Left ventricle myocardium inferior (tissue), 1 donor: ENCODE measurements around the gene APOBR. TPM values are rescaled to one million over a fixed set of nuclear protein-coding genes. Genes with fewer than 3 reads are reported as not detected.
"Not testable (repeated sequence)": the region's sequence is repeated elsewhere in the genome, so short reads cannot be mapped to it uniquely, and the experiment has no call there.

Experiments
- DNase-seq: peaks from one replicate; pipeline ENCODE4 v3.0.0-alpha.2; 2020
- H3K27ac ChIP-seq: fragments of 200-600 bp; replicated peaks from 2 replicates; pipeline ENCODE4 v1.8.0; 2021
- H3K27me3 ChIP-seq: fragments of 200-600 bp; 2 replicates; pipeline ENCODE4 v1.8.0; 2021; ENCODE audit warnings: low read depth
- H3K36me3 ChIP-seq: fragments of 200-600 bp; 2 replicates; pipeline ENCODE4 v1.8.0; 2021
- H3K4me1 ChIP-seq: fragments of 200-600 bp; 2 replicates; pipeline ENCODE4 v1.8.0; 2021
- H3K4me3 ChIP-seq: fragments of 200-600 bp; 2 replicates; pipeline ENCODE4 v1.8.0; 2021; ENCODE audit warnings: mild to moderate bottlenecking, moderate library complexity
- H3K9me3 ChIP-seq: fragments of 200-600 bp; replicated peaks from 2 replicates; pipeline ENCODE4 v1.8.0; 2021
- CTCF ChIP-seq: fragments of 200-600 bp; IDR thresholded peaks from 2 replicates; pipeline ENCODE4 v1.8.0; 2021; ENCODE audit warnings: antibody characterized with exemption, mild to moderate bottlenecking, borderline replicate concordance
- intact Hi-C: fragments of 100-400 bp; cut with micrococcal nuclease; formaldehyde crosslinking; loops from one replicate; pipeline ENCODE4 v1.11.0; 2022
- total RNA-seq: library from RNA; stranded (reverse); fragmentation: NEBNext Ultra II Directional; extraction: Animal tissue kit (Norgen Biotek cat#: 25700); gene quantifications from one replicate; pipeline ENCODE4 v1.2.1, GENCODE V29; 2021
- donor health status: DM: no; HTN: yes; CAD: no; lungs with severe emphysema.

Gene APOBR
- total RNA-seq, 1 donor from 2014 or later, result 0.38 TPM

- Histone ChIP-seq H3K4me1 (no peaks in the 10 kb centered on the region), H3K9me3 (no peaks in the 10 kb centered on the region), H3K27me3 (no peaks in the 10 kb centered on the region), H3K36me3 (peaks cover 89% of the 10 kb centered on the region), H3K27ac (no peak overlapping the region), H3K4me3 (no peak overlapping the region)
- TF ChIP-seq CTCF, result no peak
- DNase-seq, result no peak
- intact Hi-C loops, result no loop called here
These were observed 15.8 kb upstream of the APOBR start for GRCh38 chr16:28478506-28479180.

GRCh38 chr16:28482026-28482425 is 12.4 kb upstream of the APOBR start:
- Histone ChIP-seq H3K36me3 (peaks cover 73% of the 10 kb centered on the region), H3K27ac (no peak overlapping the region), H3K27me3 (no peaks in the 10 kb centered on the region), H3K4me1 (no peaks in the 10 kb centered on the region), H3K4me3 (no peak overlapping the region), H3K9me3 (no peaks in the 10 kb centered on the region)
- no peak for TF ChIP-seq CTCF
- intact Hi-C loops, result no loop called here
- DNase-seq, result no peak

DNA sequence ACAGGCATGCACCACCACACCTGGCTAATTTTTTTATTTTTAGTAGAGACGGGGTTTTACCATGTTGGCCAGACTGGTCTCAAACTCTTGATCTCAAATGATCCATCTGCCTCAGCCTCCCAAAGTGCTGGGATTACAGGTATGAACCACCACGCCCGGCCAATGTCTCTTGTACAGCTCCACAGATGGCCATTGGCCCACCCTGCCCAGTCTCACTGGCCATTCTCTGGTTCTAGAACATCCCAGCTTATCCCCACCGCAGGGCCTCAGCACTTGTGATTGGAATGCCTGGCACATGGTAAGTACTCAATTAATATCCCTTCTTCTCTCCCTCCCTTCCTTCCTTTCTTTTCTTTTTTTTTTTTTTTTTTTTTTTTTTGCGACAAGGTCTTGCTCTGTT is 11.1 kb upstream of the APOBR start:
- peaks cover 68% of the 10 kb centered on the region for H3K36me3 ChIP-seq
- H3K27me3 ChIP-seq, intact Hi-C loops, H3K4me1 ChIP-seq, H3K27ac ChIP-seq, H3K4me3 ChIP-seq, H3K9me3 ChIP-seq, DNase-seq: not testable (repeated sequence)

DNA sequence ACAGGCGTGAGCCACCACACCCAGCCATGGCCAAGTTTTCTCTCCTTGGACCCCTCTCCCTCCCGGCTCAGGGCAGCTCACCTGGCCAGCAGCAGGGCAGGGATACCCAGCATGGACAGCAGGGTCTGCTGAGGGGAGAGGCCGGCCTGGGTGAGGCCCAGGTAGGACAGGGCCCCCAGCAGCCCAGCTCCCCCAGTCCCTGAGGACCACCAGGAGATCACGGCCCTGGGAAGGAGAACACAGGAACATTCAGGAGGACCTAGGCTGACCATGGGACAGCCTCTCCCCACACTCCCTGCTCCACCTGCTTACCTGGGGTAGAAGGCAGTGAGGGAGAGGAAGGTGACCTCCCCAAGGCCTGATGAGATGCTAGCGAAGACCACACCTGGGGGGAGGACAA is 8.2 kb upstream of the APOBR start:
- Histone ChIP-seq H3K36me3 (peaks cover 58% of the 10 kb centered on the region), H3K4me3 (no peak overlapping the region), H3K9me3 (no peaks in the 10 kb centered on the region), H3K27me3 (no peaks in the 10 kb centered on the region), H3K4me1 (peaks cover 8% of the 10 kb centered on the region), H3K27ac (no peak overlapping the region)
- intact Hi-C loops, result no loop called here
- no peak for DNase-seq
- no peak for TF ChIP-seq CTCF

DNA sequence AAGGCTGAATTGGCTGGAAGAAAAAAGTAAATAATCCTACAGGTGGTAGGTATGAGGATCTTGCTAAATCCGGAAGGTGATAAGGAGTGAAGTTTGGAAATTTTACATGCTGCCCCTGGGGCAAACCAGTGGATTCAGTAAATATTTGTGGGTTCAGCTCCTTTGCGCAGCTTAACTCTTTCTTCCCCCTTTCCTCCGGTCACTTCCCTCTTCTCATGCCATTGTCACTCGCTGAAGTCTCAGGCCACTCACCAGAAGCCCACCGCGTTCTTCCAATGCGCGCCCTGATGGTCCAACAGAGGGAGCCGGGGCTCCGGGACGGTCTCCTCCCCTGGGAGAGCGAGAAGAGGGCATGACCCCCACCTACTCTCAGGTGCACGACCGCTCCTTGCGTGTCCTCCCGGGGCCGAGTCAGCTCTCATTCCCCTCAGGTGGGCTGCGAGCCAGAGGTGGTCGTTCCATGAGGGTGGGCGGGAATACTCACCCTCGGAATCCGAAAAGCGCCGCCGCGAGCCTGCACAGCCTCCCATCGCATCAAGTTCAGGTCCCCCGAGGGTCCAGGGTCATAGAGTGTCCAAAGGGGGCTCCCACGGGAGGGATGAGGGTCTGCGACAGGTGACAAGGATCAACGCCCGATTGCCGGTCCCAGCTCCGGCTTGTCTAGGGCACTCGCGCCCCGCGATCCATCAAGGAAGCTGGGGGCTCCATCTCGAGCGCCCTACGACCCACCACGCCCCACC is 3.0 kb upstream of the APOBR start:
- H3K9me3 ChIP-seq, result no peaks in the 10 kb centered on the region
- no peaks in the 10 kb centered on the region for H3K27me3 ChIP-seq
- peaks cover 13% of the 10 kb centered on the region for H3K4me1 ChIP-seq
- peak overlapping the region; percentile 95 for H3K4me3 ChIP-seq
- peak; percentile 56 for TF ChIP-seq CTCF
- peak; percentile 38 for DNase-seq
- intact Hi-C loops, result loop anchor here (10.0 kb wide), 1 partner anchor 63 kb away; the partner anchor contains the start of gene SGF29
- H3K36me3 ChIP-seq, result peaks cover 32% of the 10 kb centered on the region
- peak overlapping the region; percentile 95 for H3K27ac ChIP-seq

DNA sequence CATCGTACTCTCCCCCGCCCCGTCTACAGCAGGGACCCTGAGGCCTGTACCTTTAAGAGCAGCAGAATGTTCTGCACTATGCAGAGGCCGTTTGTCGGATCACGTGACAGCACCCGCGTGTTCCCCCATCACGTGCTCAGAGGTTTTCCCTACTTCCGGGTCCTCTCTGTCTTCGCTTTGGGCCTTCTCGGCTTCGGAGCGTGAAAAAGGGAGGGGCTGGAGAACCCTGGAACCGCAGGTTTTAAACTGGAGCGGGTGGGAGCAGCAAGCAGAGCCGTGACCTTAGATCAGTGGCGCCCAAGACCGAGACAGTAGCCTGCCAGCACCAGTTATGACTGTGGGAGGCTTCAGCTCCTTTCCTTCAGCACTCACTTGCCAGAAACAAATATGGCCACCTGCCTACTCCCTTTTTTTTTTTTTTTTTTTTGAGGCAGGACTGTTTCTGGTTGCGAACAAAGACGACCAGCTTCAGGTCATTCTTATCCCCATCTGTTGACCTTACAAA is 2.4 kb upstream of the APOBR start, which contains the start of gene CLN3:
Gene CLN3 (minus strand): TSS at position 105 of the 505 bp plus-strand sequence. CDS start 315 bp downstream, outside the sequence.
- H3K36me3 ChIP-seq, result peaks cover 25% of the 10 kb centered on the region
- H3K27me3 ChIP-seq, result no peaks in the 10 kb centered on the region
- peak within 1 kb of the TSS; percentile 95 for H3K27ac ChIP-seq
- no peak for TF ChIP-seq CTCF
- intact Hi-C loops, result loop anchor here (10.0 kb wide), 1 partner anchor 63 kb away; the partner anchor contains the start of gene SGF29
- H3K4me1 ChIP-seq, result peaks cover 13% of the 10 kb centered on the region
- DNase-seq, result peak; percentile 91
- peak within 1 kb of the TSS; percentile 95 for H3K4me3 ChIP-seq
- no peaks in the 10 kb centered on the region for H3K9me3 ChIP-seq
